Measurements from ENCODE around the gene PLCD4.

GRCh38 chr2:218566296-218566695, 41.4 kb upstream of the PLCD4 start:
- TF ChIP-seq SP4 (IDR thresholded peaks at IDR 0.05; ENCODE audit: low read length) (no peak), POLR2AphosphoS5 (IDR thresholded peaks at IDR 0.05; ENCODE audit: low read depth, low read length) (no peak), BCL11A (IDR thresholded peaks at IDR 0.05; ENCODE audit: low read depth in 2 of 2, low read length in 2 of 2) (no peak)
